ENCODE measurements around the gene TMPRSS12.
"Not testable (repeated sequence)": the region's sequence is repeated elsewhere in the genome, so short reads cannot be mapped to it uniquely, and the experiment has no call there.

TMPRSS12 gene

DNA sequence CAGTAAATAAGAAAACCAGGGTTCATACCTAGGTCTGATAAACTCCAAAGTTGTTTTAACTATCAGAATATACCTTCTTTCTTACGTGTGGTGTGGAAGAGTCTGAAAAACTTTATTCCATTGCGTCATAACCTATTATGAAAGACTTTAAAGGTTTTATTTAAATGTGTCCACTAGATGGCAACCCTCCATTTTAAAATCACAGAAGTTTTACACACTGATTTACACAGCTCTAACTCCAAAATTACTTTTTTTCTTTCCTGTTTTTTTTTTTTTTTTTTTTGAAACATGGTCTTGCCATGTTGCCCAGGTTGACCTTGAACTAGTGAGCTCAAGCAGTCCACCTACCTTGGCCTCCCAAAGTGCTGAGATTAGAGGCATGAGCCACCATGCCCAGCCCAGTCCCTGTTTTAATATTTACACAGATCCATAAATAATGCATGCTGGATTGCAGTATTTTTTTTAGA is 17.3 kb upstream of the TMPRSS12 start:
- H3K4me1 ChIP-seq (ENCODE audit: control insufficient read depth, insufficient read depth, low read length): peaks cover 5% of the 10 kb centered on the region
- peak overlapping the region; percentile 32 for H3K27ac ChIP-seq (ENCODE audit: low read length)
- H3K4me3 ChIP-seq (ENCODE audit: low read length in 2 of 2): no peak overlapping the region
- H3K9me3 ChIP-seq (ENCODE audit: control insufficient read depth in 2 of 2, low read length in 2 of 2): no peaks in the 10 kb centered on the region
- no peaks in the 10 kb centered on the region for H3K27me3 ChIP-seq (ENCODE audit: control insufficient read depth in 1 of 2, insufficient read depth in 2 of 2, low read length in 2 of 2)
- no peaks in the 10 kb centered on the region for H3K36me3 ChIP-seq (ENCODE audit: control insufficient read depth in 2 of 2, insufficient read depth in 2 of 2, low read length in 2 of 2)
- peak overlapping the region; percentile 13 to 47 for H3K9ac ChIP-seq (ENCODE audit: low read length in 2 of 2)

DNA sequence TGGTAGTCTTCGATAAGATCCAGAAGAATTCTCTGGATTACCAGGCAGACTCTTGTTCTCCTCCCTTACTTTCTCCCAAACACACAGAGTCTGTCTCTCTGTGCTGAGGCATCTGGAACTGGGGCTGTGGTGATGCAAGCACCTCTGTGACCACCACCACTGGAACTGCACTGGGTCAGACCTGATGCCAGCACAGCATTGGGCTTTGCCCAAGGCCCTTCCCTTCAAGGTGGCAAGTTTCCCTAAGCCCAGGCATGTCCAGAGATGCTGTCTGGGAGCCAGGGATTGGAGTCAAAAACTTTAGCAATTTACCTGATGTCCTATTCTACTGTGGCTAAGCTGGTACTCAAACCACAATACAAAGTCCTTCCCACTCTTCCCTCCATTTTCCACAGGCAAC is 14.6 kb upstream of the TMPRSS12 start:
- H3K9ac ChIP-seq (ENCODE audit: low read length in 2 of 2): no peak overlapping the region
- H3K4me1 ChIP-seq (ENCODE audit: control insufficient read depth, insufficient read depth, low read length): peaks cover 5% of the 10 kb centered on the region
- H3K27me3 ChIP-seq (ENCODE audit: control insufficient read depth in 1 of 2, insufficient read depth in 2 of 2, low read length in 2 of 2): no peaks in the 10 kb centered on the region
- H3K27ac ChIP-seq (ENCODE audit: low read length): no peak overlapping the region
- H3K36me3 ChIP-seq (ENCODE audit: control insufficient read depth in 2 of 2, insufficient read depth in 2 of 2, low read length in 2 of 2): no peaks in the 10 kb centered on the region
- no peak overlapping the region for H3K4me3 ChIP-seq (ENCODE audit: low read length in 2 of 2)
- peaks cover 0 to 4% of the 10 kb centered on the region in 2 donors for H3K9me3 ChIP-seq (ENCODE audit: control insufficient read depth in 2 of 2, low read length in 2 of 2)

DNA sequence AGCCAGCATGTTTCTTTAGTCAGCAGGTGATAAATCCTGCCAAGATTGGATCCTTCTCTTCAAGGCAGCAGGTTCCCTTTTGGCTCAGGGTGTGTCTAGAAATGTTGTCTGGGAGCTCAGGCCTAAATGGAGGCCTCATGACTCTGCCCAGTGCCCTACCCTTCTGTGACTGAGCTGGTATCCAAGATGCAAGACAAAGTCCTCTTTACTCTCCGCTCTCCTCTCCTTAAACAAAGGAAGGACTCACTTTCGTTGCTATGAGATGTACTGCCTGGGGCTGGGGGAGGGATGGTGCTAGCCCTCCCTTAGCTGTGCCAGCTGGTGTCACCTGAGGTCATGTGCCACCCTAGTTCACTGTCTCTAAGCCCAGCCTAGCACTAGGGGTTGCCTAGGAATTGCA is 13.8 kb upstream of the TMPRSS12 start:
- Histone ChIP-seq H3K27ac (ENCODE audit: low read length) (no peak overlapping the region), H3K27me3 (ENCODE audit: control insufficient read depth in 1 of 2, insufficient read depth in 2 of 2, low read length in 2 of 2) (no peaks in the 10 kb centered on the region), H3K36me3 (ENCODE audit: control insufficient read depth in 2 of 2, insufficient read depth in 2 of 2, low read length in 2 of 2) (no peaks in the 10 kb centered on the region), H3K4me1 (ENCODE audit: control insufficient read depth, insufficient read depth, low read length) (peaks cover 5% of the 10 kb centered on the region), H3K9ac (ENCODE audit: low read length in 2 of 2) (no peak overlapping the region), H3K4me3 (ENCODE audit: low read length in 2 of 2) (no peak overlapping the region), H3K9me3 (ENCODE audit: control insufficient read depth in 2 of 2, low read length in 2 of 2) (peaks cover 0 to 4% of the 10 kb centered on the region in 2 donors)

DNA sequence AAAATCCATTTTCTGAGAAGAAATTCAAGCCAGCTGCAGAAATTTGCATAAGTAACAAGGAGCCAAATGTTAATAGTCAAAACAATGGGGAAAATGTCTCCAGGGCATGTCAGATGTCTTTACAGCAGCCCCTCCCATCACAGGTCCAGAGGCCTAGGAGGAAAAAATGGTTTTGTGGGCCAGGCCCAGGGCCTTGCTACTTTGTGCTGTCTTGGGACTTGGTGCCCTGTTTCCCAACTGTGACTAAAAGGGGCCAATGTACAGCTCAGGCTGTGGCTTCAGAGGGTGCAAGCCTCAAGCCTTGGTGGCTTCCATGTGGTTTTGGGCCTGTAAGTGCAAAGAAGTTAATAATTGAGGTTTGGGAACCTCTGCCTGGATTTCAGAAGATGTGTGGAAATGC is 8.9 kb upstream of the TMPRSS12 start:
- not testable (repeated sequence) for H3K27ac ChIP-seq (ENCODE audit: low read length); H3K36me3 ChIP-seq (ENCODE audit: control insufficient read depth in 2 of 2, insufficient read depth in 2 of 2, low read length in 2 of 2); H3K4me3 ChIP-seq (ENCODE audit: low read length in 2 of 2); H3K27me3 ChIP-seq (ENCODE audit: control insufficient read depth in 1 of 2, insufficient read depth in 2 of 2, low read length in 2 of 2); H3K4me1 ChIP-seq (ENCODE audit: control insufficient read depth, insufficient read depth, low read length); H3K9ac ChIP-seq (ENCODE audit: low read length in 2 of 2); H3K9me3 ChIP-seq (ENCODE audit: control insufficient read depth in 2 of 2, low read length in 2 of 2)

DNA sequence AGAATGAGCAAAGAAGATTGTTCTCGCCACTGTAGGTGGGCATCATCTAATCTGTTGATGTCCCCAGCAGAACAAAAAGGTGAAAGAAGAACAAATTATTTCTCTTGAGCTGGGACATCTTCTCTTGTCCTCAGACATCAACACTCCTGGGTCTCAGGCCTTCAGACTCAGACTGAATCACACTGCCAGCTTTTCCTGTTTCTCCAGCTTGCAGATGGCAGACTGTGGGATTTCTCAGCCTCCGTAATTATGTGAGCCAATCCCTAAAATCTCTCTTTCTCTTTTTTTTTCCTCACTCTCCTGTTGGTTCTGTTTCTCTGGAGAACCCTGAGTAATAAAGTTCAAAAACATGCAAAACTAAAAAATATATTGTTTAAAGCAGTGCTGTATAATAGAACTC is 3.7 kb upstream of the TMPRSS12 start:
- Histone ChIP-seq H3K36me3 (ENCODE audit: control insufficient read depth in 2 of 2, insufficient read depth in 2 of 2, low read length in 2 of 2) (no peaks in the 10 kb centered on the region), H3K27me3 (ENCODE audit: control insufficient read depth in 1 of 2, insufficient read depth in 2 of 2, low read length in 2 of 2) (peaks cover 0 to 2% of the 10 kb centered on the region in 2 donors), H3K4me1 (ENCODE audit: control insufficient read depth, insufficient read depth, low read length) (no peaks in the 10 kb centered on the region), H3K27ac (ENCODE audit: low read length) (no peak overlapping the region), H3K9me3 (ENCODE audit: control insufficient read depth in 2 of 2, low read length in 2 of 2) (peaks cover 0 to 10% of the 10 kb centered on the region in 2 donors), H3K4me3 (ENCODE audit: low read length in 2 of 2) (no peak overlapping the region), H3K9ac (ENCODE audit: low read length in 2 of 2) (no peak overlapping the region)

DNA sequence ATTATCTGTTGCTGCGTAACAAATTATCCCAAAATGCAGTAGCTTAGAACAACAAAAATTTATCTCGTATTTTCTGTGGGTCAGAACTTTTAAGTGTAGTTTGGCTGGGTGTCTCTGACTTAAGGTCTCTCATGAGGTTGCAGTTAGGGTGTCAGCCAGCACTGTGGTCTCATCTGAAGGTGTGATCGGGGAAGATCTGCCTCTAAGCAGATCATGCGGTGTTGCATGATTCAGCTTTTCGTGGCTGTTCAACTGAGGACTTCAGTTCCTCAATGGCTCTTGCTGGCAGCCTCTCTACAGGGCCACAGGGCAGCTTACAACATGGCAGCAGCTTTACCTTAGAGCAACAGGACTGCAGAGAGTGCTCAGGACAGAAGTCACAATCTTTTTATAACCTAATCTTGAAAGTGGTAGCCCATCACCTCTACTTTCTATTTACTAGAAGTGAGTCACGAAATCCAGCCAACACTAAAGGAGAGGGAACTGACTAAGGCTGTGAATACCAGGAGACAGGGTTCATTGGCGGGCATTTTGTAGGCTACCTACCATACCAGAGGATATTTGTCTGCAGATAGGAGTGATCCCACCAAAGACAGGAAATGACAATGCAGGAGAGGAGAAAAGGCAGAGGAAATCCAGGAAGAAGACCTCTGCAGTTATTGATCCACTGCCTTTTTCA is 1.8 kb upstream of the TMPRSS12 start:
- Histone ChIP-seq H3K4me1 (ENCODE audit: control insufficient read depth, insufficient read depth, low read length) (no peaks in the 10 kb centered on the region), H3K27ac (ENCODE audit: low read length) (no peak overlapping the region), H3K4me3 (ENCODE audit: low read length in 2 of 2) (no peak overlapping the region), H3K36me3 (ENCODE audit: control insufficient read depth in 2 of 2, insufficient read depth in 2 of 2, low read length in 2 of 2) (no peaks in the 10 kb centered on the region), H3K27me3 (ENCODE audit: control insufficient read depth in 1 of 2, insufficient read depth in 2 of 2, low read length in 2 of 2) (peaks cover 0 to 2% of the 10 kb centered on the region in 2 donors), H3K9me3 (ENCODE audit: control insufficient read depth in 2 of 2, low read length in 2 of 2) (peaks cover 0 to 10% of the 10 kb centered on the region in 2 donors), H3K9ac (ENCODE audit: low read length in 2 of 2) (no peak overlapping the region)

DNA sequence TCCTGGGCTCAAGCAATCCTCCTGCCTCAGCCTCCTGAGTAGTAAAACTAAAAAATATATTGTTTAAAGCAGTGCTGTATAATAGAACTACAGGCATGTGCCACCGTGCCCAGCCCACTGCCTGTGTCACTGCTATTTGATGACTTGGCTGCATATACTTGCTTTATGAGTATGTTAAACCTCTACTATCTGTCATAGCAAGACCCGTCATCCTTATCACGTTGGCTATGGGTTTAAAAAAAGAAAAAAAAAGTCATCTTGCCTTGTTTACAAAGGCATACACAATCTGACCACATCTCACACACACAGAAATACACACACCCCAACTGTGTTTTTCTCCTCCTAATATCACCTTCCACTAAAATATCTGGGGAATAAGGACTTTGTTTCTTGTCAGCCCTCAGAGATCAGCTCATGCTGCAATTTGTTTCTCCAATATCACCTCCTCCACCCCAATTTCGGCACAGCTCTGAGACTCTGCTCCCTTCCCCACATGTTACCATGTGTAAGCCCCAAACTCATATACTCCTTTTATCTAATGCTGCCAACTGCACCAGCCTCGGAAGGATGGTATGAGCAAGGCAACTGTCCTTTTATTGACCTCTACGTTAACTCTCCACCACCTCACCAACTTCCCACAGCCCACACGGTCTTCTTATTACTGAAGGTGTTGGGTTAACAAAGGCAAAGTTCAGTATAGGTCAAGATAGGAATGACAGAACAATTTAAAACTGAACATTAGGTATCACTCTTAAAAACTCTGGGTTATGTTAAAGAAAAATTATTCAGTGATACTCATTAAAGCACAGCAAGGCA is 802 bp upstream of the TMPRSS12 start:
- no peak overlapping the region for H3K27ac ChIP-seq (ENCODE audit: low read length)

DNA sequence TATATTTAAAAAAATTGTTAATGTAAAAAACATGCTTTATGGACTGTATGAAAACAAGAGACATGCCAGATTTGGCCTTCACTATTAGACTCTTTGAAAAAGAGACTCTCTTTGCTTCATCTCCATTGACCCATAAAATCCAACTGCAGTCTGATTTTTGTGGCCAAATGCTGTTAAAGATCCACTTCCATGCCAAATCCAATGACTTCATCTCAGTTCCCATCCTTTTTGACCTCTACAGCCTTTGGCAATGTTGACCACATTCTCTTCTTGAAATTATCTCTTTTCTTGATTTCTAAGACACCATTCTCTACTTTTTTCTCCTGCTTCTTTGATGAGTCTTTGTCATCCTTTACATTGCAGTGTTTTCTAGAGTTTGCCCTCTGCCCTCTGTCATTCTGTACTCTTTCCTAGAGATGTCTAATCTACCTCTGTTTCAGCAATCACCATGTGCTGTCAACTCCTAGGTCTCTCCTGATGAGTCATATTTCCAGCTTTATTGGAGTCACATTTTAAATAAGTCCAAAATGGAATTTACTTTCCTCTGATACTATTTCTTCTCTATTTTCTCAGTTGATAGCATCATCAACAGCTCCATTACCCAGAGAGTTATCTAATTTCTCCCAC is 2.4 kb downstream of the TMPRSS12 start:
- no peaks in the 10 kb centered on the region for H3K4me1 ChIP-seq (ENCODE audit: control insufficient read depth, insufficient read depth, low read length)

More for the DNA sequence above, 802 bp upstream of the TMPRSS12 start:
- Histone ChIP-seq H3K9me3 (ENCODE audit: control insufficient read depth in 2 of 2, low read length in 2 of 2) (peaks cover 0 to 10% of the 10 kb centered on the region in 2 donors), H3K9ac (ENCODE audit: low read length in 2 of 2) (no peak overlapping the region), H3K4me3 (ENCODE audit: low read length in 2 of 2) (no peak overlapping the region), H3K36me3 (ENCODE audit: control insufficient read depth in 2 of 2, insufficient read depth in 2 of 2, low read length in 2 of 2) (no peaks in the 10 kb centered on the region), H3K27me3 (ENCODE audit: control insufficient read depth in 1 of 2, insufficient read depth in 2 of 2, low read length in 2 of 2) (peaks cover 0 to 2% of the 10 kb centered on the region in 2 donors), H3K4me1 (ENCODE audit: control insufficient read depth, insufficient read depth, low read length) (no peaks in the 10 kb centered on the region)

DNA sequence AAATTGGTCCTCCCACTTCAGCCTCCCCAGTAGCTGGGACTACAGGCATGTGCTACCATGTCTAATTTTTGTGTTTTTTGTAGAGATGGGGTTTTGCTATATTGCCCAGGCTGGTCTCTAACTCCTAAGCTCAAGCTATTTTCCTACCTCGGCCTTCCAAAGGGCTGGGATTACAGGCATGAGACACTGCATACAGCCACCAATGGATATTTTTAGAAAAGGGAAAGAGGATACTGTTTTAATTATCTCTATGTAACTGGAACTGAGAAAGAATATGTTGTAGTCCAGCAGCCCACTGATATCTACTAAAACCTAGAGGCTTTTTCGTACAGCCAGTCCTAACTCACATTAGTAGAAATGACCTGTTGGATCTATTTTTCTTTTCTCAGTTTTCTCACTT is 6.2 kb downstream of the TMPRSS12 start:
- no peaks in the 10 kb centered on the region for H3K27me3 ChIP-seq (ENCODE audit: control insufficient read depth in 1 of 2, insufficient read depth in 2 of 2, low read length in 2 of 2)
- no peak overlapping the region for H3K27ac ChIP-seq (ENCODE audit: low read length)
- no peaks in the 10 kb centered on the region for H3K9me3 ChIP-seq (ENCODE audit: control insufficient read depth in 2 of 2, low read length in 2 of 2)
- no peak overlapping the region for H3K4me3 ChIP-seq (ENCODE audit: low read length in 2 of 2)
- no peaks in the 10 kb centered on the region for H3K36me3 ChIP-seq (ENCODE audit: control insufficient read depth in 2 of 2, insufficient read depth in 2 of 2, low read length in 2 of 2)
- no peak overlapping the region for H3K9ac ChIP-seq (ENCODE audit: low read length in 2 of 2)
- H3K4me1 ChIP-seq (ENCODE audit: control insufficient read depth, insufficient read depth, low read length): no peaks in the 10 kb centered on the region

More for the DNA sequence above, 2.4 kb downstream of the TMPRSS12 start:
- H3K36me3 ChIP-seq (ENCODE audit: control insufficient read depth in 2 of 2, insufficient read depth in 2 of 2, low read length in 2 of 2): no peaks in the 10 kb centered on the region
- peaks cover 0 to 10% of the 10 kb centered on the region in 2 donors for H3K9me3 ChIP-seq (ENCODE audit: control insufficient read depth in 2 of 2, low read length in 2 of 2)
- H3K27me3 ChIP-seq (ENCODE audit: control insufficient read depth in 1 of 2, insufficient read depth in 2 of 2, low read length in 2 of 2): peaks cover 0 to 2% of the 10 kb centered on the region in 2 donors
- no peak overlapping the region for H3K27ac ChIP-seq (ENCODE audit: low read length)
- no peak overlapping the region for H3K4me3 ChIP-seq (ENCODE audit: low read length in 2 of 2)
- no peak overlapping the region for H3K9ac ChIP-seq (ENCODE audit: low read length in 2 of 2)

DNA sequence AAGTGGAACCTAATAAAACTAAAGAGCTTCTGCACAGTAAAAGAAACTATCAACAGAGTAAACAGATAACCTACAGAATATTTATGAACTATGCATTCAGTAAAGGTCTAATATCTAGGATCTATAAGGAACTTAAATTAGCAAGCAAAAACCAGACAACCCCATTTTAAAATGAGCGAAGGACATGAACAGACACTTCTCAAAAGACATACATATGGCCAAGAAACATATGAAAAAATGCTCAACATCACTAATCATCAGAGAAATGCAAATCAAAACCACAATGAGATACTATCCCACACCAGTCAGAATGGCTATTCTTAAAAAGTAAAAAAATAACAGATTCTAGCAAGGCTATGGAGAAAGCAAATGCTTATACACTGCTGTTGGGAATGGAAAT is 12.5 kb downstream of the TMPRSS12 start:
- not testable (repeated sequence) for H3K4me1 ChIP-seq (ENCODE audit: control insufficient read depth, insufficient read depth, low read length); H3K27ac ChIP-seq (ENCODE audit: low read length); H3K36me3 ChIP-seq (ENCODE audit: control insufficient read depth in 2 of 2, insufficient read depth in 2 of 2, low read length in 2 of 2); H3K4me3 ChIP-seq (ENCODE audit: low read length in 2 of 2); H3K27me3 ChIP-seq (ENCODE audit: control insufficient read depth in 1 of 2, insufficient read depth in 2 of 2, low read length in 2 of 2); H3K9me3 ChIP-seq (ENCODE audit: control insufficient read depth in 2 of 2, low read length in 2 of 2); H3K9ac ChIP-seq (ENCODE audit: low read length in 2 of 2)
